Fibroblast of lung (primary cell): ENCODE results near the gene ZBED3. TPM values are rescaled to one million over a fixed set of nuclear protein-coding genes. Genes with fewer than 3 reads are reported as not detected.

ENCODE experiments used
- DNase-seq, 2 donors: peaks; one replicate each; pipeline versions ENCODE4 v3.0.0 to v3.0.0-alpha.2; 2010; ENCODE audit warnings: low read depth in 2 of 2
- H2AFZ ChIP-seq: 2 replicates; pipeline ENCODE4 v1.5.1; 2012; ENCODE audit warnings: low read length, control low read depth, inconsistent platforms
- H3K27ac ChIP-seq: 2 replicates; pipeline ENCODE4 v1.5.1; 2011; ENCODE audit warnings: low read length, control low read depth; ENCODE audit not compliant: insufficient read depth
- H3K27me3 ChIP-seq: 2 replicates; pipeline ENCODE4 v1.5.1; 2011; ENCODE audit warnings: mild to moderate bottlenecking, low read length; ENCODE audit not compliant: control insufficient read depth, insufficient read depth
- H3K36me3 ChIP-seq: 2 replicates; pipeline ENCODE4 v1.5.1; 2011; ENCODE audit warnings: low read length; ENCODE audit not compliant: control insufficient read depth, insufficient read depth
- H3K4me1 ChIP-seq: 2 replicates; pipeline ENCODE4 v1.5.1; 2011; ENCODE audit warnings: low read length; ENCODE audit not compliant: control insufficient read depth, insufficient read depth; ENCODE audit errors: extremely low read depth
- H3K4me2 ChIP-seq: 2 replicates; pipeline ENCODE4 v1.5.1; 2011; ENCODE audit warnings: low read length, control low read depth; ENCODE audit not compliant: insufficient read depth; ENCODE audit errors: extremely low read depth
- H3K4me3 ChIP-seq, 4 experiments: fragments of 200-600 bp in 1 of 4; sonication (generic) in 1 of 4; replicated peaks in 1 of 4; 2 replicates each; pipeline ENCODE4 v1.5.1; 2011 to 2016; ENCODE audit warnings: low read length in 4 of 4, low read depth in 3 of 4, mild to moderate bottlenecking in 3 of 4, control low read depth in 2 of 4, inconsistent platforms in 1 of 4, mixed read lengths in 1 of 4; ENCODE audit not compliant: insufficient read depth in 1 of 4; ENCODE audit errors: control extremely low read depth in 1 of 4
- H3K79me2 ChIP-seq: 2 replicates; pipeline ENCODE4 v1.5.1; 2012; ENCODE audit warnings: mild to moderate bottlenecking, low read length, inconsistent platforms; ENCODE audit not compliant: control insufficient read depth, insufficient read depth
- H3K9ac ChIP-seq: 2 replicates; pipeline ENCODE4 v1.5.1; 2011; ENCODE audit warnings: mild to moderate bottlenecking, low read length, control low read depth; ENCODE audit not compliant: insufficient read depth
- H3K9me3 ChIP-seq: 2 replicates; pipeline ENCODE4 v1.5.1; 2012; ENCODE audit warnings: low read depth, low read length; ENCODE audit not compliant: control insufficient read depth, insufficient read depth
- H4K20me1 ChIP-seq: 2 replicates; pipeline ENCODE4 v1.5.1; 2011; ENCODE audit warnings: low read length; ENCODE audit not compliant: control insufficient read depth, insufficient read depth; ENCODE audit errors: extremely low read depth
- EZH2 ChIP-seq: IDR thresholded peaks from 2 replicates; pipeline ENCODE4 v1.5.1; 2012; ENCODE audit warnings: low read length, control low read depth, mild to moderate bottlenecking; ENCODE audit errors: missing control alignments
- polyA plus RNA-seq, 2 donors: library from polyadenylated mRNA; depleted of rRNA in 1 of 2; stranded (reverse) in 1 of 2; unstranded in 1 of 2; fragments of >200 nt; gene quantifications; 2 replicates each; pipeline ENCODE4 v1.2.1, GENCODE V29; 2011 to 2012; ENCODE audit warnings: missing spikeins in 1 of 2
- total RNA-seq: library from RNA; depleted of rRNA; stranded (reverse); fragments of >200 nt; gene quantifications from 2 replicates; pipeline ENCODE4 v1.2.1, GENCODE V29; 2014
- TF ChIP-seq, protein P1 (sequence below), 2 donors: IDR thresholded peaks in 1 of 2; conservative IDR thresholded peaks in 1 of 2; 1 replicate in 1 of 2; 2 replicates in 1 of 2; pipeline ENCODE4 v1.5.1; 2011 to 2012; ENCODE audit warnings: low read length in 2 of 2, control low read depth in 1 of 2, inconsistent platforms in 1 of 2, low read depth in 1 of 2, mild to moderate bottlenecking in 1 of 2

ZBED3 gene
- total and polyA plus RNA-seq, 2 donors (not counting 1 experiment from before 2014, with no cell fraction given): 1.7 to 3.0 TPM

GRCh38 chr5:77129391-77129990 lies 42.4 kb upstream of the ZBED3 start:
- H3K36me3 ChIP-seq: no peaks in the 10 kb centered on the region
- no peak overlapping the region for H3K27ac ChIP-seq
- no peak overlapping the region for H2AFZ ChIP-seq
- H3K9me3 ChIP-seq: no peaks in the 10 kb centered on the region
- H4K20me1 ChIP-seq: no peaks in the 10 kb centered on the region
- peaks cover 12% of the 10 kb centered on the region for H3K4me1 ChIP-seq
- H3K27me3 ChIP-seq: no peaks in the 10 kb centered on the region
- TF ChIP-seq EZH2: no peak
- TF ChIP-seq, protein P1, sequence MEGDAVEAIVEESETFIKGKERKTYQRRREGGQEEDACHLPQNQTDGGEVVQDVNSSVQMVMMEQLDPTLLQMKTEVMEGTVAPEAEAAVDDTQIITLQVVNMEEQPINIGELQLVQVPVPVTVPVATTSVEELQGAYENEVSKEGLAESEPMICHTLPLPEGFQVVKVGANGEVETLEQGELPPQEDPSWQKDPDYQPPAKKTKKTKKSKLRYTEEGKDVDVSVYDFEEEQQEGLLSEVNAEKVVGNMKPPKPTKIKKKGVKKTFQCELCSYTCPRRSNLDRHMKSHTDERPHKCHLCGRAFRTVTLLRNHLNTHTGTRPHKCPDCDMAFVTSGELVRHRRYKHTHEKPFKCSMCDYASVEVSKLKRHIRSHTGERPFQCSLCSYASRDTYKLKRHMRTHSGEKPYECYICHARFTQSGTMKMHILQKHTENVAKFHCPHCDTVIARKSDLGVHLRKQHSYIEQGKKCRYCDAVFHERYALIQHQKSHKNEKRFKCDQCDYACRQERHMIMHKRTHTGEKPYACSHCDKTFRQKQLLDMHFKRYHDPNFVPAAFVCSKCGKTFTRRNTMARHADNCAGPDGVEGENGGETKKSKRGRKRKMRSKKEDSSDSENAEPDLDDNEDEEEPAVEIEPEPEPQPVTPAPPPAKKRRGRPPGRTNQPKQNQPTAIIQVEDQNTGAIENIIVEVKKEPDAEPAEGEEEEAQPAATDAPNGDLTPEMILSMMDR (conservative IDR thresholded peaks at IDR 0.05 in 1 of 2, IDR thresholded peaks at IDR 0.05 in 1 of 2; ENCODE audit: low read depth in 1 of 2, low read length in 2 of 2): peak; percentile 20 to 55
- no peak overlapping the region for H3K9ac ChIP-seq
- DNase-seq: peak in 1 of 2 donors; percentile 41
- no peaks in the 10 kb centered on the region for H3K79me2 ChIP-seq
- no peak overlapping the region for H3K4me3 ChIP-seq
- no peak overlapping the region for H3K4me2 ChIP-seq

DNA sequence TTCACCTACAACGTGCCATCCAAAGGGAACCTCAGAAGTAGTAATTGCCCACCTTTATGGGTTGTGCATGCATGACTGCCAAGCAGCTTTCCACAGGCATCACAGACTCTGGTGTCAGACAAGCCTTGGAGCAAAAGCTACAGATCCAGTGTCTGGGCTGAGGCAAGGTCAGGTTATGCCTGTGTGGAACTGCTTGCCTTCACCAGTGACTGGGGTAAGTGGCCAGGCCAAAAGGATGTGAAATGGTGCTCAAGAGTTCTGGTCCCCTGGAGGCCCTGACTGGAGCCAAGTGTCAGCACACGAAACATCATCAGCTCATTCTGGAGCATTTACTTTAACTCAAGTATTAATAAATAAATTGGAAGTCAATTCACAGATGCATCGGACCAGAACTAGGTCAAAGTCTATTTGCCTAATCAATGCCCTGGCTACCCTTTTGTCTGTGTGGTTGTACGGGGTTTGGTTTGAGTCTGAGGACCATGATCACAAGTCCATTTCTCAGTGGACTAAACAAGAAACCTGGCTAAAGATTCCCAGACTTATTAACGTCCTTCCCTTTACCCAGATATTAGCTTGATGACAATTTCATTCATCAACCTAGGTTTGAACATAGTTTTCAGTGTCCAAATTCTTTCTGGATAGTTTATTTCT lies 41.5 kb upstream of the ZBED3 start:
- Histone ChIP-seq H3K4me2 (no peak overlapping the region), H3K27me3 (no peaks in the 10 kb centered on the region), H4K20me1 (no peaks in the 10 kb centered on the region), H3K4me3 (no peak overlapping the region), H3K27ac (no peak overlapping the region), H3K79me2 (no peaks in the 10 kb centered on the region), H2AFZ (no peak overlapping the region), H3K4me1 (peaks cover 7% of the 10 kb centered on the region), H3K9me3 (no peaks in the 10 kb centered on the region), H3K36me3 (no peaks in the 10 kb centered on the region), H3K9ac (no peak overlapping the region)
- DNase-seq: no peak
- TF ChIP-seq, protein P1 (conservative IDR thresholded peaks at IDR 0.05 in 1 of 2, IDR thresholded peaks at IDR 0.05 in 1 of 2; ENCODE audit: low read depth in 1 of 2, low read length in 2 of 2): no peak
- TF ChIP-seq EZH2: no peak

DNA sequence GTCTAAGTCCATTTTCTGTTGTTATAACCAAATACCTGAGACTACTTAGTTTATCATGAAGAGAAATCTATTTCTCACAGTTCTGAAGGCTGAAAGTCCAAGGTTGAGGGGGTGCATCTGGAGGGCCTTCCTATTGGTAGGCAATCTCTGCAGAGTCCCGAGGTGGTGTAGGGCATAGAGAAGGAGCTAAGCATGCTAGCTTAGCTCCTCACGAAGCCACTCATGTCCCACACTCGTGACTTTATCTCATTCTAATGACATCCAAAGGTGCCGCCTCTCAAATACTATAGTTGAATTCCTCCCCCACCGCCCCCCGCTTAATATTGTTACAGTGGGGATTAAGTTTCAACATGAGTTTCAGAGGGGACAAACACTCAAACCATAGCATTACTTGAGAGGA lies 36.0 kb upstream of the ZBED3 start:
- H3K27ac ChIP-seq: no peak overlapping the region
- H3K79me2 ChIP-seq: no peaks in the 10 kb centered on the region
- no peaks in the 10 kb centered on the region for H3K27me3 ChIP-seq
- H2AFZ ChIP-seq: no peak overlapping the region
- H3K36me3 ChIP-seq: no peaks in the 10 kb centered on the region
- no peak for TF ChIP-seq EZH2
- TF ChIP-seq, protein P1 (conservative IDR thresholded peaks at IDR 0.05 in 1 of 2, IDR thresholded peaks at IDR 0.05 in 1 of 2; ENCODE audit: low read depth in 1 of 2, low read length in 2 of 2): no peak
- H3K4me1 ChIP-seq: no peaks in the 10 kb centered on the region
- no peak for DNase-seq
- H3K9me3 ChIP-seq: no peaks in the 10 kb centered on the region
- no peak overlapping the region for H3K9ac ChIP-seq
- no peak overlapping the region for H3K4me2 ChIP-seq
- no peak overlapping the region for H3K4me3 ChIP-seq
- H4K20me1 ChIP-seq: no peaks in the 10 kb centered on the region
